ENCODE measurements around the gene WNT16.

Gene WNT16

GRCh38 chr7:121383235-121383910, 54.6 kb downstream of the WNT16 start:
- DNase-seq (ENCODE audit: low spot score), result no peak

GRCh38 chr7:121384265-121384664, 55.5 kb downstream of the WNT16 start:
- DNase-seq (ENCODE audit: low spot score), result no peak
- TF ChIP-seq, protein P1, sequence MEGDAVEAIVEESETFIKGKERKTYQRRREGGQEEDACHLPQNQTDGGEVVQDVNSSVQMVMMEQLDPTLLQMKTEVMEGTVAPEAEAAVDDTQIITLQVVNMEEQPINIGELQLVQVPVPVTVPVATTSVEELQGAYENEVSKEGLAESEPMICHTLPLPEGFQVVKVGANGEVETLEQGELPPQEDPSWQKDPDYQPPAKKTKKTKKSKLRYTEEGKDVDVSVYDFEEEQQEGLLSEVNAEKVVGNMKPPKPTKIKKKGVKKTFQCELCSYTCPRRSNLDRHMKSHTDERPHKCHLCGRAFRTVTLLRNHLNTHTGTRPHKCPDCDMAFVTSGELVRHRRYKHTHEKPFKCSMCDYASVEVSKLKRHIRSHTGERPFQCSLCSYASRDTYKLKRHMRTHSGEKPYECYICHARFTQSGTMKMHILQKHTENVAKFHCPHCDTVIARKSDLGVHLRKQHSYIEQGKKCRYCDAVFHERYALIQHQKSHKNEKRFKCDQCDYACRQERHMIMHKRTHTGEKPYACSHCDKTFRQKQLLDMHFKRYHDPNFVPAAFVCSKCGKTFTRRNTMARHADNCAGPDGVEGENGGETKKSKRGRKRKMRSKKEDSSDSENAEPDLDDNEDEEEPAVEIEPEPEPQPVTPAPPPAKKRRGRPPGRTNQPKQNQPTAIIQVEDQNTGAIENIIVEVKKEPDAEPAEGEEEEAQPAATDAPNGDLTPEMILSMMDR (IDR thresholded peaks at IDR 0.05; ENCODE audit: extremely low read depth, missing control alignments), result no peak

More at GRCh38 chr7:121383235-121383910, 54.6 kb downstream of the WNT16 start:
- TF ChIP-seq, protein P1 (IDR thresholded peaks at IDR 0.05; ENCODE audit: extremely low read depth, missing control alignments), result no peak

DNA sequence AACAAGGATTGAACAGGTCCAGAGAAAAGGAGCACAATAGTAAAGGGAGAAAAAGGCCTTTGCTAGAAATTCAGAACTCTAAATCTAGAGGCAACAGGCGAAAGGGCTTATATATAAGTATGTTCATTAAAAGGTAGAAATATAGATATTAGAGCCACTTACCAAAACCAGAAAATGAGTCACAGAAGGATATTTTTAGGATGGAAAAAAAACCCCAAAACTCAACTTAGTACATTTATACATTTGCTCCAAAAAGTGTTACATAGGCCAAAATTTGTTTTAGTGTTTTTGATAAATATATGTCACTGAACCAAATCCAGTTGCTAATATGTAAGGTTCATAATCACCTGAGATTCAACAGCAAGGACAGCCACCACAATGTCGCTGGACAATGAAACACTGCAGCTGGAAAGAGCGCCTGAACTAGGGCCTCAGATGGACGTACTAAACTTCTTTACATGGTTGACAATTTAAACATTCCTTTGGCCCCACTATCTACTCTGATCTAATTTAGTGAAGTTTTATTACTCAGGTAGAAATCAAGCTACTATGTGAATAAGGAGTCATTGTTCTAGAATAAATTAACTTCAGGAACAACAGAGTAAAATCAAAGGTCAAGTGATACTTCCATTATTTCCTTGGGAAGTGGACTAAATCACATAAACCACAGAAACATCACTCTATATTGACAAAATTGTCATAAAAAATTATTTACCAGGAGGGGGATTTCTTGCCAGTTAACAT, 56.4 kb downstream of the WNT16 start:
- TF ChIP-seq, protein P1 (IDR thresholded peaks at IDR 0.05; ENCODE audit: extremely low read depth, missing control alignments), result no peak
- no peak for DNase-seq (ENCODE audit: low spot score)

GRCh38 chr7:121385800-121386179, 57.0 kb downstream of the WNT16 start:
- DNase-seq (ENCODE audit: low spot score), result peak; percentile 55
- TF ChIP-seq, protein P1 (IDR thresholded peaks at IDR 0.05; ENCODE audit: extremely low read depth, missing control alignments), result no peak

DNA sequence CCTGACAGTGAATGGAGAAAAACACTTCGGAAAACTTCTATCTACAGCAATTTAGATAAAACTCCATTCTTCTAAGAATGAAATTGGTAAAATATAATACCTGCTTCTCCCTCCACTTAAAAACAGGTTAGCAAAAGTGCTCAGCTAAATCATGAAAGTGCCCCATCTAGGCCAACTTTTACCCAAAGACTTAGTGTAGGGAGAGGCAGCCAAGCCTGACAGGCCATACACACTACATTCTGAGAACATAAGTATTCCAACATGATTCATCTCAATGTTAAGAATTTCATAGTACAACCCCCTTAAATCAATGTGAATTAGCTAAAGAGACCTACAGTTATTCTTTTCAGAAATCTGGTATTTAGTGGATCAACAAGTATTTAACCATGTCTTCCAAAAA, 60.1 kb downstream of the WNT16 start:
- TF ChIP-seq, protein P1 (IDR thresholded peaks at IDR 0.05; ENCODE audit: extremely low read depth, missing control alignments), result no peak
- no peak for DNase-seq (ENCODE audit: low spot score)

DNA sequence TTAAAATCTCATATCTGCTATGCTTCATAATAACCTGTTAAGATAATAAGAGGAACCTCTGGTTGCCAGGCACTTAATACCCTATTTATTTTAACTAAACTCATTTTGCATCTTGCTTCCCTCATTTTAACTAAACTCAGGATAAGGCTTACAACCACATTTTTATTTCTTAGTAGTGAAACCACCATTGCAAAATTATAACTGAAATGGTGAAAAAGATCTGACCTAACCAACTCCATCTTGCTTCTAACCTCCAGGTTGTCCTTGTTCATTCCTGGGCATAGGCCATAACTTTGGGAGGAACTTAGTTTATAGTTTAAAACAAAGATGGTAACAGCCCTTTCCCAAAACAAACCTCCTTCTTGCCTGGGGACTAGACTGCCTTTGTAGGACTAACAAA, 61.3 kb downstream of the WNT16 start:
- TF ChIP-seq, protein P1 (IDR thresholded peaks at IDR 0.05; ENCODE audit: extremely low read depth, missing control alignments), result no peak
- DNase-seq (ENCODE audit: low spot score), result no peak

DNA sequence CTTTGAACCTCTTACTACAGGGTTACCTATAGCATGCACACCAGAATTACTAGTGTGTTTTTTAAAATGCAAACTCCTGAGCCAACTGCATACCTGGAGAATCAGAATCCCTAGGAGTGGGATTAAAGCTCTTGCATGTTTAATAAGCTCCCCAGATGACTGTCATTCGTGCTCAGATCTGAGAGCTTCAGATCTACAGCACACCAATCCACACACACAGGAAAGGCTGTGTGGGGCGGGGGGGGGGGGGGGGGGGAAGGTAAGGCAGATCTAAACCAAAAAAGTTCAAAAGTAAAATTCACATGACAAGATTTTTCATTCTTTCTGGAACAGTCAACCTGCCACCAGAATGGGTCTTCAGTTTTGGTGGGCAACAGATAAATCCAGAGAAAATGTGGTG, 61.8 kb downstream of the WNT16 start:
- TF ChIP-seq, protein P1 (IDR thresholded peaks at IDR 0.05; ENCODE audit: extremely low read depth, missing control alignments), result no peak
- no peak for DNase-seq (ENCODE audit: low spot score)

All from GM20000 (cell line).